Measurements from ENCODE around the gene CEP131.

The CEP131 gene

GRCh38 chr17:81222906-81223761 is at the start of gene CEP131:
TSS of gene CEP131 (minus strand) at chr17:81222965. CDS start at chr17:81220056, 2,909 bp downstream.
- peak; percentile 99 for DNase-seq (ENCODE audit: low read depth)

GRCh38 chr17:81271226-81271625 is 48.5 kb upstream of the CEP131 start:
- no peak for DNase-seq (ENCODE audit: low read depth)

GRCh38 chr17:81270279-81270678 is 47.5 kb upstream of the CEP131 start:
- DNase-seq (ENCODE audit: low read depth): no peak

- DNase-seq (ENCODE audit: low read depth): no peak
These were observed 44.8 kb upstream of the CEP131 start for GRCh38 chr17:81267390-81268067.

GRCh38 chr17:81265576-81265975 is 42.8 kb upstream of the CEP131 start:
- DNase-seq (ENCODE audit: low read depth): no peak

GRCh38 chr17:81264640-81265039 is 41.9 kb upstream of the CEP131 start:
- no peak for DNase-seq (ENCODE audit: low read depth)

GRCh38 chr17:81263371-81264181 is 40.8 kb upstream of the CEP131 start:
- DNase-seq (ENCODE audit: low read depth): no peak

GRCh38 chr17:81261582-81262336 is 39.0 kb upstream of the CEP131 start:
- DNase-seq (ENCODE audit: low read depth): no peak

- DNase-seq (ENCODE audit: low read depth): no peak
These were observed 38.3 kb upstream of the CEP131 start for GRCh38 chr17:81261096-81261495.

GRCh38 chr17:81260641-81261040 is 37.9 kb upstream of the CEP131 start:
- DNase-seq (ENCODE audit: low read depth): no peak

GRCh38 chr17:81260171-81260570 is 37.4 kb upstream of the CEP131 start:
- no peak for DNase-seq (ENCODE audit: low read depth)

GRCh38 chr17:81259058-81259605 is 36.4 kb upstream of the CEP131 start:
- no peak for DNase-seq (ENCODE audit: low read depth)

GRCh38 chr17:81258292-81258691 is 35.5 kb upstream of the CEP131 start:
- no peak for DNase-seq (ENCODE audit: low read depth)

- no peak for DNase-seq (ENCODE audit: low read depth)
These were observed 34.8 kb upstream of the CEP131 start for GRCh38 chr17:81257533-81257932.

- no peak for DNase-seq (ENCODE audit: low read depth)
These were observed 33.9 kb upstream of the CEP131 start for GRCh38 chr17:81256616-81257015.

- no peak for DNase-seq (ENCODE audit: low read depth)
These were observed 32.4 kb upstream of the CEP131 start for GRCh38 chr17:81254955-81255717.

GRCh38 chr17:81253358-81254131 is 30.8 kb upstream of the CEP131 start:
- peak; percentile 46 for DNase-seq (ENCODE audit: low read depth)

- DNase-seq (ENCODE audit: low read depth): no peak
These were observed 30.2 kb upstream of the CEP131 start for GRCh38 chr17:81252987-81253329.

- no peak for DNase-seq (ENCODE audit: low read depth)
These were observed 29.7 kb upstream of the CEP131 start for GRCh38 chr17:81252326-81252986.
